Measurements from ENCODE around the gene RASSF8.

GRCh38 chr12:25988505-25988904 is 30.0 kb downstream of the RASSF8 start:
- no peak for TF ChIP-seq CTCF (IDR thresholded peaks at IDR 0.05; ENCODE audit: extremely low read depth in 1 of 2, insufficient read depth in 1 of 2, low read depth in 1 of 2, low read length in 2 of 2)
- TF ChIP-seq EZH2 (IDR thresholded peaks at IDR 0.05; ENCODE audit: borderline replicate concordance, low read depth, low read length, severe bottlenecking) = no peak
- peak; percentile 39 for TF ChIP-seq POLR2AphosphoS5 (IDR thresholded peaks at IDR 0.05; ENCODE audit: insufficient read depth, low read depth, low read length)
- peak; percentile 22 for TF ChIP-seq POLR2A (IDR thresholded peaks at IDR 0.05; ENCODE audit: low read depth, low read length)
- peak; percentile 49 for TF ChIP-seq GATA2 (IDR thresholded peaks at IDR 0.05; ENCODE audit: insufficient read depth, insufficient read length, low read depth, low read length)
- TF ChIP-seq, protein P1, sequence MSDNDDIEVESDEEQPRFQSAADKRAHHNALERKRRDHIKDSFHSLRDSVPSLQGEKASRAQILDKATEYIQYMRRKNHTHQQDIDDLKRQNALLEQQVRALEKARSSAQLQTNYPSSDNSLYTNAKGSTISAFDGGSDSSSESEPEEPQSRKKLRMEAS (IDR thresholded peaks at IDR 0.05; ENCODE audit: insufficient read depth, insufficient read length) = no peak
- TF ChIP-seq JUN (IDR thresholded peaks at IDR 0.05; ENCODE audit: borderline replicate concordance, insufficient read depth, insufficient read length, low read depth) = peak; percentile 24
- TF ChIP-seq MYC (IDR thresholded peaks at IDR 0.05; ENCODE audit: low read depth, low read length) = no peak
- no peak for TF ChIP-seq FOS (IDR thresholded peaks at IDR 0.05; ENCODE audit: borderline replicate concordance, insufficient read depth, low read length)

All from endothelial cell of umbilical vein (primary cell).